ENCODE measurements around the gene ZCCHC14.
"Not testable (repeated sequence)": the region's sequence is repeated elsewhere in the genome, so short reads cannot be mapped to it uniquely, and the experiment has no call there.

The ZCCHC14 gene

DNA sequence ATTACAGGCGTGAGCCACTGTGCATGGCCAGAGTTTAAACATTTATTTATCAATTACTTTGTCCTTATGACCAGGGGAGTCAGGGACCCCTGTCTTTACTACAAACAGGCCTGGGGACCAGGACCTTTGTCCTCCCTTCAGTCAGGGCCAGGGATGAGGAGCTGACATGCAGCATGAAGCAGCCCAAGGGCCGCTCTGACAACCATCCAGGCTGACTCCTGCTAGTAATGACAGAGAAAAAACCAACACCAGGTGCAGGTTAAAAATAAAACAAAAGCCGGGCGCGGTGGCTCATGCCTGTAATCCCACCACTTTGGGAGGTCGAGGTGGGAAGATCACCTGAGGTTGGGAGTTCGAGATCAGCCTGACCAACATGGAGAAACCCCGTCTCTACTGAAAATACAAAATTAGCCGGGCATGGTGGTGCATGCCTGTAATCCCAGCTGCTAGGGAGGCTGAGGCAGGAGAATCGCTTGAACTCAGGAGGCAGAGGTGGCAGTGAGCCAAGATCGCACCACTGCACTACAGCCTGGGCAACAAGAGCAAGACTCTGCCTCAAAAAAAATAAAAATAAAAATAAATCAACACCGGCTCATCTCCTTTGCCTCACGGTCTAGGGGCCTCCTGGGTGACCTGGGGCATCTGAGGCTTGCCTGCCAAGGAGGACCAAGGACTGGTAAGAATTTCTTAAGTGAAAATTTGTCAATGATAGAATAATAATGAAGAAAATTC lies 129.8 kb downstream of the ZCCHC14 start:
- DNase-seq (ENCODE audit: low spot score): not testable (repeated sequence)

DNA sequence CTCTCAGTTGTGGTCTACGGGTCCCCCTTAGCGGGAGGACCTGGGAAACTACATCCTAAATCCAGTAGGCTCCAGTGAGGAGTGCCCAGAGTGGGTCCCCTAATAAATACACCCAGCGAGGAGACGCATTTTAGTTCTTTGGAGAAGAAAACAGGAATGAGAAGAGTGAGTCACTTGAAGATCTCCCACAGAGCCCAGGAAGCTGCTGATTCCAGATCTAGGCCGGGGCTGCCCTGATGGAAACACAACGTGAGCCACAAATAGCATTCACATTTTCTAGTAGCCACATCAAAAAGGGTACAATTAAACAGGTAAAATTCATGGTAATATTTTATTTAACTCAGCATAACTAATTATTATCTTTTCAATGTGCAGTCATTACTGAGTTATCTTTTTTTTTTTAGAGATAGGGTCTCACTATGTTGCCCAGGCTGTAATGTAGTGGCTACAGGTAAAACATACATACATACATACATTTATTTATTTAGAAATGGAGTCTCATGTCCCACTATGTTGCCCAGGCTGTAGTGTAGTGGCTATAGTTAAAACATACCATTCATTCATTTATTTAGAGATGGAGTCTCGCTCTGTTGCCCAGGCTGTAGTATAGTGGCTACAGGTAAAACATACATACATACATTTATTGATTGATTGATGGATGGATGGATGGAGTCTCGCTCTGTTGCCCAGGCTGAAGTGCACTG lies 130.8 kb downstream of the ZCCHC14 start:
- DNase-seq (ENCODE audit: low spot score): no peak

GRCh38 chr16:87360862-87361610 lies 131.8 kb downstream of the ZCCHC14 start:
- DNase-seq (ENCODE audit: low spot score): no peak

- DNase-seq (ENCODE audit: low spot score): no peak
These were observed 133.7 kb downstream of the ZCCHC14 start for GRCh38 chr16:87359121-87359520.

- DNase-seq (ENCODE audit: low spot score): no peak
These were observed 134.1 kb downstream of the ZCCHC14 start for GRCh38 chr16:87358696-87359095.

DNA sequence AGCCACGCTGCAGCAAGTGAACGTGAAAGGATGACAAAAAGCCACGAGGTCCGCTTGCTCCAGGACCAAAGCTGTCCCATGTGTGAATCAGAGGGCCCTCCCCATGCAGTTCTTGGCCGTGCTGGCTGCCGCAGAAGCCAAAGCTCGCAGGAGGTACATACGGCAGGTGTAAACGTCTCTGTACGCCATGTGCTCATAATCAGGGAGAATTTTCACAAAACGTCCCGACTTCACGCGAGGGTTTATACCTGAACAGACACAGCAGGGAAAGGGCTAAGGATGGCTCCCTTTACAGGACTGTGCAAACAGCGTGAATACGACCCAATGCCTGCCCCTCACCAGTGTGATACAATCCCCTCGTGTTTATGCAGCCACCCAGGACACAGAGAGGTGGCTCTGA lies 134.6 kb downstream of the ZCCHC14 start:
- DNase-seq (ENCODE audit: low spot score): no peak

- no peak for DNase-seq (ENCODE audit: low spot score)
These were observed 136.4 kb downstream of the ZCCHC14 start for GRCh38 chr16:87356491-87356853.
